Right atrium auricular region (tissue), 2 donors: ENCODE measurements around the gene RBP3. TPM values are rescaled to one million over a fixed set of nuclear protein-coding genes. Genes with fewer than 3 reads are reported as not detected.

Experiments used
- DNase-seq: peaks from one replicate; pipeline ENCODE4 v3.0.0-alpha.2; 2019; ENCODE audit warnings: low spot score
- H3K27ac ChIP-seq, 2 donors: fragments of 200-600 bp; sonication (generic); 1 replicate in 1 of 2; 2 replicates in 1 of 2; pipeline ENCODE4 v1.5.1; 2016 to 2019
- H3K27me3 ChIP-seq, 2 donors: fragments of 200-600 bp; sonication (generic); one replicate each; pipeline versions ENCODE4 v1.5.1 to v1.6.0; 2017 to 2019
- H3K36me3 ChIP-seq: fragments of 200-600 bp; sonication (generic); one replicate; pipeline ENCODE4 v1.5.1; 2016
- H3K4me1 ChIP-seq, 2 donors: fragments of 200-600 bp; sonication (generic); one replicate each; pipeline versions ENCODE4 v1.5.1 to v1.6.0; 2017 to 2019
- H3K4me3 ChIP-seq, 2 donors: fragments of 200-600 bp; sonication (generic); 1 replicate in 1 of 2; 2 replicates in 1 of 2; pipeline ENCODE4 v1.5.1; 2017 to 2019; ENCODE audit warnings: mild to moderate bottlenecking in 1 of 2, moderate library complexity in 1 of 2
- H3K9me3 ChIP-seq, 2 donors: fragments of 200-600 bp; sonication (generic); one replicate each; pipeline ENCODE4 v1.5.1; 2019
- CTCF ChIP-seq, 2 donors: fragments of 200-600 bp; sonication (generic); IDR thresholded peaks; one replicate each; pipeline ENCODE4 v1.5.1; 2019; ENCODE audit warnings: antibody characterized with exemption in 2 of 2
- total RNA-seq, 2 donors: library from RNA; depleted of rRNA; stranded (reverse); fragments of >200 nt; gene quantifications; one replicate each; pipeline ENCODE4 v1.1.0, GENCODE V29; 2016

RBP3 gene
- total RNA-seq, 2 donors from 2014 or later: not detected

GRCh38 chr10:47325303-47326291, 22.6 kb upstream of the RBP3 start:
- H3K27me3 ChIP-seq: no peaks in the 10 kb centered on the region
- DNase-seq: no peak
- no peak overlapping the region for H3K27ac ChIP-seq

DNA sequence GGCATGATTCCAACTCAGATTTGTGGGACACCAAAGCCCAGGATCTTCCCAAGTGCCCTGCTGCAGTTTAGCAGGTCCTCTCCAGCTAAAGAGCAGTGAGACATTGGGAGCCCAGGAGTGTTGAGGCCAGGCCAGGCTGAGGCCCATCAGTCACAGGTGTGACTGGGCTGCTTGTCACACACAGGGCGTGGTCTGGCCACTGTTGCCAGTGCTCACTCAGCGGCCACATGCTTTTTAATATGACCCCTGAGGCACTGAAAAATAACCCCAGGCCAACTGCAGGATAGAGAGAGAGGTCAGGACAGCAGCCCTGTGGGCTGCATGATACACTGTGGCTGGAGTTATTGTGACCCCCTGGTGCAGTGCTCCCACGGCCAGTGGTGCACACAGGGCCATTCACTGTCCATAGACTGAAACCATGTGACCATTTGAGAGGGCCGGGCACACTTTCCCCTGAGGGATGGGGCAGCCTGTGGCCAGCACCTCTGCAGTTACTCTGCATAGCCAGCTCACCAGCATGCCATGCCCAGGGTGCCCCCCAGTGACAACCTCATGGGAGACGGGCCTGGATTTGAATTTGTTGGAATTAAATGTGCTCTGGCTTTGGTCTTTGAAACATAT, 21.7 kb upstream of the RBP3 start:
- no peak overlapping the region for H3K27ac ChIP-seq

More at GRCh38 chr10:47325303-47326291, 22.6 kb upstream of the RBP3 start:
- H3K36me3 ChIP-seq: no peaks in the 10 kb centered on the region
- no peak for TF ChIP-seq CTCF (IDR thresholded peaks at IDR 0.05)
- H3K4me3 ChIP-seq: no peak overlapping the region
- peaks cover 0 to 27% of the 10 kb centered on the region in 2 donors for H3K4me1 ChIP-seq
- no peaks in the 10 kb centered on the region for H3K9me3 ChIP-seq

GRCh38 chr10:47326927-47327330, 21.2 kb upstream of the RBP3 start:
- no peaks in the 10 kb centered on the region for H3K27me3 ChIP-seq
- no peak overlapping the region for H3K27ac ChIP-seq
- DNase-seq: no peak
- H3K9me3 ChIP-seq: no peaks in the 10 kb centered on the region
- peaks cover 0 to 27% of the 10 kb centered on the region in 2 donors for H3K4me1 ChIP-seq
- no peak for TF ChIP-seq CTCF (IDR thresholded peaks at IDR 0.05)
- no peak overlapping the region for H3K4me3 ChIP-seq
- no peaks in the 10 kb centered on the region for H3K36me3 ChIP-seq

More for the DNA sequence above, 21.7 kb upstream of the RBP3 start:
- H3K36me3 ChIP-seq: no peaks in the 10 kb centered on the region
- no peak overlapping the region for H3K4me3 ChIP-seq
- H3K9me3 ChIP-seq: no peaks in the 10 kb centered on the region
- TF ChIP-seq CTCF (IDR thresholded peaks at IDR 0.05): no peak
- peaks cover 0 to 27% of the 10 kb centered on the region in 2 donors for H3K4me1 ChIP-seq
- no peaks in the 10 kb centered on the region for H3K27me3 ChIP-seq
- DNase-seq: no peak

DNA sequence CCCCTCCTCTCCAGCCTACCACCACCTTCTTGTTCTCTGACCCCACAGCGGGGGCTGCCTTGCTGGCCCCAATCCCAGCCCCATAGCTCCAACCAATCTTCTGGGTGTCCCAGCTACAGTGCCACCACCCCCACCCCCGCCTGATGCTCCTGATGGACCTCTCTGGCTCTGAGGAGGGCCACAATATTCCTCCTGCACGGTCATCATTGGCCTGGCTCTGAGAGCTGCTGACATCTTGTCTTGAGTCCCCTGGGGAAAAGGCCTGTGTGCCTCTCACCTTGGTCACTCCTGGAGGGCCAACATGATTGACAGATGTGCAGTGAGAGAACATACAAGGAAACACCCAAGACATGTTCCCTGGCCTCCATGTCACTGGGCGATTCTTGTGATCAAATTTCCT, 18.3 kb upstream of the RBP3 start:
- Histone ChIP-seq H3K27ac (no peak overlapping the region), H3K4me3 (no peak overlapping the region), H3K9me3 (no peaks in the 10 kb centered on the region), H3K27me3 (no peaks in the 10 kb centered on the region), H3K4me1 (peaks cover 0 to 14% of the 10 kb centered on the region in 2 donors), H3K36me3 (no peaks in the 10 kb centered on the region)
- DNase-seq: no peak
- TF ChIP-seq CTCF (IDR thresholded peaks at IDR 0.05): no peak

DNA sequence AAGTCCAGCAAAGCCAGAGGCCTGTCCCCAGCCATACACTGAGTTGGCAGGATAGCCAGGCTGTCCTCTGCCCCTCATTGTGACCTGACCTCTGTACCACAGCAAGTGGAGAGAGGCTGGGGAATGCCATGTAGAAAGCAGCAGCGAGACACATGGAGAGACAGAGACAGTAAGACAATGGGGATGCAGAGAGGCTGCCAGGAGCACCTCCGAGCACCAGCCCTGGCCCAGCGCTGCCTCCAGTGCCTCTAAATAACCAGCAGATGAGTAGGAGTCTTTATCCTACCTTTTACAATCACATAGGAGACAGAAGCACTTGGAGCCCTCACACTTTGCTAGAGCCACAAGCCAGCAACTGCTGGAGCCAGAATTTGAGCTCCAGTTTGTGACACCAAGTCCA, 17.8 kb upstream of the RBP3 start:
- DNase-seq: no peak
- Histone ChIP-seq H3K4me1 (peaks cover 0 to 14% of the 10 kb centered on the region in 2 donors), H3K27ac (no peak overlapping the region), H3K27me3 (no peaks in the 10 kb centered on the region), H3K9me3 (no peaks in the 10 kb centered on the region), H3K36me3 (no peaks in the 10 kb centered on the region), H3K4me3 (no peak overlapping the region)
- TF ChIP-seq CTCF (IDR thresholded peaks at IDR 0.05): no peak
